Measurements from ENCODE around the gene IPO5. TPM values are rescaled to one million over a fixed set of nuclear protein-coding genes. Genes with fewer than 3 reads are reported as not detected.
"Not testable (repeated sequence)": the region's sequence is repeated elsewhere in the genome, so short reads cannot be mapped to it uniquely, and the experiment has no call there.

The IPO5 gene
- polyA plus RNA-seq, 4 donors: 8.7 to 104 (median 30.7) TPM

DNA sequence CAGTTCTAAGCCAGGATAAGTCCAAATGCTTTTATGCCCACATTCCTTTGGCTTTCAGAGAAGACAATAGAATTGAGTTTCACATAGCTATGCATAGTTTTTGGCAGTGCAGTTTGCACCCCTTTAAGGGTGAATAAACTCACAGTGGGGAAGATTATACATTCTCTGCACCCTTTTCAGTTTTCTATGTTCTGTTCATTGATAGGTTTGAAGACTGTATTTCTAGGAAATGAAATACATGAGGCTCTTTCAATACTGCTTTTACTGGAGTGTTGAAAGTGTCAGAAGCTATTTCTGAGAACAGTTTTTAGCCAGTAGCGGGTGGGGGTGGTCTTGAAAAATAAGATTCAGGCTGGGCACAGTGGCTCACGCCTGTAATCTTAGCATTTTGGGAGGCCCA lies 46.2 kb downstream of the IPO5 start:
- Histone ChIP-seq H3K4me3 (ENCODE audit: low read depth in 1 of 3, low read length in 3 of 3) (no peak overlapping the region), H3K4me1 (ENCODE audit: control insufficient read depth in 3 of 3, insufficient read depth in 2 of 3, low read depth in 1 of 3, low read length in 2 of 3) (no peaks in the 10 kb centered on the region), H3K27me3 (ENCODE audit: control insufficient read depth in 3 of 3, insufficient read depth in 3 of 3, low read length in 3 of 3) (no peaks in the 10 kb centered on the region), H3K36me3 (ENCODE audit: control insufficient read depth in 3 of 3, insufficient read depth in 2 of 3, low read depth in 1 of 3, low read length in 3 of 3) (peaks cover 13 to 49% (median 15%) of the 10 kb centered on the region in 3 donors), H3K27ac (ENCODE audit: low read depth in 1 of 3, low read length in 2 of 3) (no peak overlapping the region), H3K9me3 (ENCODE audit: control insufficient read depth in 2 of 2, insufficient read depth in 1 of 2, low read depth in 1 of 2, low read length in 1 of 2) (no peaks in the 10 kb centered on the region)
- no peak for DNase-seq
- no peak for FAIRE-seq
- WGBS, 3 donors: 88 to 94% (median 93%) methylated on average over 2 of the region's 2 CpGs

DNA sequence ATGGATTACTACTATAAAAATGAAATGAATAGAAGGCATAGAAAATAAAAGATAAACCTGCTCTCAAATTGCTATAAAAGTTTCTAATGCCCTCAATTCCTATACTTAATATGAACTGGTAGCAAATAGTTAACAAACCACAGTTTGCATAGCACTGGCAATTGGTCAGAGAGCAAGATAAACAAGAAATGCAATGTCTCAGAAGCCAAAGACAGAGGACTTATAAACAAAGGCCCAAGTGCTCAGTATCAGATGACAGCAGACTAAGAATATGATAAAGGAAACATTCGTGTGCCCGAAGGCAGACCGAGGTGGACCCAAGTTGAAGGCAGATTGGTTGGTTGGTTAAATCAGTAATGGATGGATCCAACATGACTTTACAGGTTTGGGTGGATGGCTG lies 50.6 kb downstream of the IPO5 start:
- Histone ChIP-seq H3K27ac (ENCODE audit: low read depth in 1 of 3, low read length in 2 of 3) (no peak overlapping the region), H3K9me3 (ENCODE audit: control insufficient read depth in 2 of 2, insufficient read depth in 1 of 2, low read depth in 1 of 2, low read length in 1 of 2) (no peaks in the 10 kb centered on the region), H3K27me3 (ENCODE audit: control insufficient read depth in 3 of 3, insufficient read depth in 3 of 3, low read length in 3 of 3) (no peaks in the 10 kb centered on the region), H3K4me3 (ENCODE audit: low read depth in 1 of 3, low read length in 3 of 3) (no peak overlapping the region), H3K4me1 (ENCODE audit: control insufficient read depth in 3 of 3, insufficient read depth in 2 of 3, low read depth in 1 of 3, low read length in 2 of 3) (no peaks in the 10 kb centered on the region), H3K36me3 (ENCODE audit: control insufficient read depth in 3 of 3, insufficient read depth in 2 of 3, low read depth in 1 of 3, low read length in 3 of 3) (peaks cover 21 to 50% (median 23%) of the 10 kb centered on the region in 3 donors)
- no peak for FAIRE-seq
- no peak for DNase-seq
- WGBS, 3 donors: 65 to 81% (median 75%) methylated on average over 3 of the region's 3 CpGs

DNA sequence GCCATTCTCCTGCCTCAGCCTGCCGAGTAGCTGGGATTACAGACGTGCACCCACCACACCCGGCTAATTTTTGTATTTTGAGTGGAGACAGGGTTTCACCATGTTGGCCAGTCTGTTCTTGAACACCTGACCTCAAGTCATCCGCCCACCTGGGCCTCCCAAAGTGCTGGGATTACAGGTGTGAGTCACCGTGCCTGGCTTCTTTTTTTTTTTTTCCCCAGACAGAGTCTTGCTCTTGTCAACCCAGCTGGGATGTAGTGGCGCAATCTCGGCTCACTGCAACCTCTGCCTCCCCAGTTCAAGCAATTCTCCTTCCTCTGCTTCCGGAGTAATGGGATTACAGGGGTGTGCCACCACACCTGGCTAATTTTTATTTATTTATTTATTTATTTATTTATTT lies 51.5 kb downstream of the IPO5 start:
- H3K4me1 ChIP-seq (ENCODE audit: control insufficient read depth in 3 of 3, insufficient read depth in 2 of 3, low read depth in 1 of 3, low read length in 2 of 3); FAIRE-seq; H3K9me3 ChIP-seq (ENCODE audit: control insufficient read depth in 2 of 2, insufficient read depth in 1 of 2, low read depth in 1 of 2, low read length in 1 of 2); DNase-seq; H3K27ac ChIP-seq (ENCODE audit: low read depth in 1 of 3, low read length in 2 of 3); H3K4me3 ChIP-seq (ENCODE audit: low read depth in 1 of 3, low read length in 3 of 3); H3K27me3 ChIP-seq (ENCODE audit: control insufficient read depth in 3 of 3, insufficient read depth in 3 of 3, low read length in 3 of 3): not testable (repeated sequence)
- 90 to 92% (median 90%) methylated on average over 8 of the region's 8 CpGs for WGBS, 3 donors
- peaks cover 20 to 47% (median 21%) of the 10 kb centered on the region in 3 donors for H3K36me3 ChIP-seq (ENCODE audit: control insufficient read depth in 3 of 3, insufficient read depth in 2 of 3, low read depth in 1 of 3, low read length in 3 of 3)

DNA sequence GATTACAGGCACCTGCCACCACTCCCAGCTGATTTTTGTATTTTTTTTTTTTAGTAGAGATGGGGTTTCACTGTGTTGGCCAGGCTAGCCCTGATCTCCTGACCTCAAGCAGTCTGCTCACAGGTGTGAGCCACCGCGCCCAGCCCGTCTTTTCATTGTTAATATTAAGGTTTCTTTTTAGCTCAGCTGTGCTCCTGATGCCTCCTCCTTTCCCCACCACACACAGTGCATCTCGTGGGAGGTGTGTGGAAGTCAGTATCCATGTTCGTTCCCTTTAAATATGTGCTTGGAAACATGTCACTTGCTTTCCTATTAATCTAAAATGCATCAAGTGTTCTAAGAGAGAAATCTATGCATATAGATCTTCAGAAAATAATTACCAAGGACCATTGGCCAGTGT lies 53.5 kb downstream of the IPO5 start:
- Histone ChIP-seq H3K4me3 (ENCODE audit: low read depth in 1 of 3, low read length in 3 of 3) (no peak overlapping the region), H3K36me3 (ENCODE audit: control insufficient read depth in 3 of 3, insufficient read depth in 2 of 3, low read depth in 1 of 3, low read length in 3 of 3) (peaks cover 19 to 43% (median 20%) of the 10 kb centered on the region in 3 donors), H3K4me1 (ENCODE audit: control insufficient read depth in 3 of 3, insufficient read depth in 2 of 3, low read depth in 1 of 3, low read length in 2 of 3) (no peaks in the 10 kb centered on the region), H3K9me3 (ENCODE audit: control insufficient read depth in 2 of 2, insufficient read depth in 1 of 2, low read depth in 1 of 2, low read length in 1 of 2) (no peaks in the 10 kb centered on the region), H3K27ac (ENCODE audit: low read depth in 1 of 3, low read length in 2 of 3) (no peak overlapping the region), H3K27me3 (ENCODE audit: control insufficient read depth in 3 of 3, insufficient read depth in 3 of 3, low read length in 3 of 3) (no peaks in the 10 kb centered on the region)
- WGBS, 3 donors: 92 to 93% (median 93%) methylated on average over 5 of the region's 5 CpGs
- DNase-seq (no peak), FAIRE-seq (no peak)

DNA sequence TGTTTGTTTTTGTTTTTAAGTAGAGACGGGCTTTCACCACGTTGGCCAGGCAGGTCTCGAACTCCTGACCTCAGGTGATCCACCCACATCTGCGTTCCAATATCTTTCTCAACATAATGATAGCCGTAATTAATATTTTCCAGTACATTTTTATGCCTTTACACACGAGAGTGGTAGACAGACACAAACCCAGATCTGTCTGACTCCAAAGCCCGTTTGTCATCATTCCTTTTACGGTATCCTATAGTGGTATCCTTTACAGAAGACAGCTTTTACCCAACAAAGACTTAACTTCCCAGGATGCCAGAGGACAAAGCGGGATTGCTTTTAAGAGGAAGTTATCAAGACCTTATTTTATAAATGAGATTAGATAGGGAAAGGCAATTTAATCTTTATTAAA lies 59.8 kb downstream of the IPO5 start:
- H3K36me3 ChIP-seq (ENCODE audit: control insufficient read depth in 3 of 3, insufficient read depth in 2 of 3, low read depth in 1 of 3, low read length in 3 of 3): peaks cover 6 to 34% (median 9%) of the 10 kb centered on the region in 3 donors
- H3K27me3 ChIP-seq (ENCODE audit: control insufficient read depth in 3 of 3, insufficient read depth in 3 of 3, low read length in 3 of 3): no peaks in the 10 kb centered on the region
- no peak overlapping the region for H3K4me3 ChIP-seq (ENCODE audit: low read depth in 1 of 3, low read length in 3 of 3)
- WGBS, 3 donors: 88 to 91% (median 90%) methylated on average over 9 of the region's 9 CpGs
- no peak overlapping the region for H3K27ac ChIP-seq (ENCODE audit: low read depth in 1 of 3, low read length in 2 of 3)
- H3K4me1 ChIP-seq (ENCODE audit: control insufficient read depth in 3 of 3, insufficient read depth in 2 of 3, low read depth in 1 of 3, low read length in 2 of 3): no peaks in the 10 kb centered on the region
- H3K9me3 ChIP-seq (ENCODE audit: control insufficient read depth in 2 of 2, insufficient read depth in 1 of 2, low read depth in 1 of 2, low read length in 1 of 2): no peaks in the 10 kb centered on the region
- no peak for FAIRE-seq
- no peak for DNase-seq

DNA sequence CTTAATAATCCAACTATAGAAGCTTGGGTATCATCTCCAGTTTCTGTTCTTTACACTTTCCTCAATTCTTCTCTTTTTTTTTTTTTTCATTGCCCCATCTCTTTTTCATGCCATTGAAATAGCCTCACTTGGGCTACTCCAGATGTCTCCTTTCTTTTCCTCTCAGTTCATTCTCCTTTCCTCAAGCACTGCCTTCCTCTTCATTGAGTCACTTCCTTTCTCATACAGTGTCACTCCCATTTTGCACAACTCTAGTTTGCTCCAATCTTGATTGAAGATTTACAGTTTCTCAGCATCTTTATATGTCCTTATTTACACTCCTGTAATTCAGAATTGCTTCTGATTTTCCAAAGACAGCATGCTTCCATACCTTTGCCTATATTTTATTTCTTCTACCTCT lies 61.3 kb downstream of the IPO5 start:
- H3K36me3 ChIP-seq (ENCODE audit: control insufficient read depth in 3 of 3, insufficient read depth in 2 of 3, low read depth in 1 of 3, low read length in 3 of 3): peaks cover 6 to 38% (median 12%) of the 10 kb centered on the region in 3 donors
- FAIRE-seq (no peak), DNase-seq (no peak)
- H3K27ac ChIP-seq (ENCODE audit: low read depth in 1 of 3, low read length in 2 of 3): no peak overlapping the region
- no peak overlapping the region for H3K4me3 ChIP-seq (ENCODE audit: low read depth in 1 of 3, low read length in 3 of 3)
- no peaks in the 10 kb centered on the region for H3K9me3 ChIP-seq (ENCODE audit: control insufficient read depth in 2 of 2, insufficient read depth in 1 of 2, low read depth in 1 of 2, low read length in 1 of 2)
- no peaks in the 10 kb centered on the region for H3K27me3 ChIP-seq (ENCODE audit: control insufficient read depth in 3 of 3, insufficient read depth in 3 of 3, low read length in 3 of 3)
- H3K4me1 ChIP-seq (ENCODE audit: control insufficient read depth in 3 of 3, insufficient read depth in 2 of 3, low read depth in 1 of 3, low read length in 2 of 3): no peaks in the 10 kb centered on the region

DNA sequence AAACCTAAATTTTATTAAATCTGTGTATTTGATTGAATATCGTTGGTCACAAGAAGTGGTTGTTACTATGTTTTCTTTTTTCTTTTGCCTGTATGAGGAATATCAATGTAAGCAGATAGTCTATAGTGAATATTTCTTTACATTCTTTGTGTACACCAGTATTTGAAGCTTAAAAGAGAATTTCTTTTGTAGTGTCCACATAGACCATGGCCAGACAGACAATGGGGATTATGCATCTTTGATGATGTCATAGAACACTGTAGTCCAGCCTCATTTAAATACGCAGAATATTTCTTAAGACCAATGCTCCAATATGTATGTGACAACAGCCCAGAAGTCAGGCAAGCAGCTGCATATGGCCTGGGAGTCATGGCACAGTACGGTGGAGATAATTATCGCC lies 64.8 kb downstream of the IPO5 start:
- H3K27ac ChIP-seq (ENCODE audit: low read depth in 1 of 3, low read length in 2 of 3): no peak overlapping the region
- no peak for DNase-seq
- H3K4me3 ChIP-seq (ENCODE audit: low read depth in 1 of 3, low read length in 3 of 3): no peak overlapping the region
- H3K9me3 ChIP-seq (ENCODE audit: control insufficient read depth in 2 of 2, insufficient read depth in 1 of 2, low read depth in 1 of 2, low read length in 1 of 2): no peaks in the 10 kb centered on the region
- FAIRE-seq: no peak
- no peaks in the 10 kb centered on the region for H3K27me3 ChIP-seq (ENCODE audit: control insufficient read depth in 3 of 3, insufficient read depth in 3 of 3, low read length in 3 of 3)
- WGBS, 3 donors: 93 to 96% (median 95%) methylated on average over 4 of the region's 4 CpGs
- peaks cover 12 to 27% (median 13%) of the 10 kb centered on the region in 3 donors for H3K36me3 ChIP-seq (ENCODE audit: control insufficient read depth in 3 of 3, insufficient read depth in 2 of 3, low read depth in 1 of 3, low read length in 3 of 3)
- H3K4me1 ChIP-seq (ENCODE audit: control insufficient read depth in 3 of 3, insufficient read depth in 2 of 3, low read depth in 1 of 3, low read length in 2 of 3): no peaks in the 10 kb centered on the region

DNA sequence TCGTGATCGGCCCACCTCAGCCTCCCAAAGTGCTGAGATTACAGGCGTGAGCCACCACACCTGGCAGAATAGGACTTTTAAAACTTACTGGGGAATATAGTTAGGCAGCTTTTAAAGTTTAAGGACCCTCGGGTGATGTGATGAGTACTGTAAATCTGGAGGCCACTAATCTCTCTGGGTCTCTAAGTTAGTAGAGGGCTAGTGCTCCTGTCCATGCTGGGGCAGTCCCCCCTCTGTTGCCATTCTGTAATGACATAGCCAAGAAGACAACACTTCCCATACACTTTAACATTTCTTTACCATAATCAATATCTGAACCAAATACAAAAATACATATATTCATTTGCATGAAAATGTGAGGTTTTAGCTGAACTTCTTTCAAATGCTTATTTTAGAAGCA lies 65.7 kb downstream of the IPO5 start:
- H3K36me3 ChIP-seq (ENCODE audit: control insufficient read depth in 3 of 3, insufficient read depth in 2 of 3, low read depth in 1 of 3, low read length in 3 of 3): peaks cover 10 to 25% (median 11%) of the 10 kb centered on the region in 3 donors
- 95 to 98% (median 97%) methylated on average over 4 of the region's 4 CpGs for WGBS, 3 donors
- FAIRE-seq: no peak

DNA sequence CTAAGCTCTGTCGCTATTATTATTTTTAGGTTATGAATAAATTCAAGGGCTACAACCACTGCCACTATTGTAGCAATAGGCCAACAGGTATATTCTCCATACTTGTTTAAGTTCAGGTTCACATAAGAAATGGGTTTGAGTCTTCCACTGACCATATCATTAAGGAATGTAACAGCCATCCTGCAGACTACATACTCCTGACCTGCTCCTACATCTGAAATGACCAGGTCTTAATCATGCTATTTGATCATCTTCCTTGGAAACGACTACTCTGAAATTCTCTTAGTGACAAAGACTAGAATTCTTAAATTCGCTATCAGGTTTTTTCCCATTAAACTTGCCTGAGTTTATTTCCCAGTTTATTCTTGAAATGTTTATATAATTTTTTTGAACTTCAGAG lies 66.8 kb downstream of the IPO5 start:
- no peaks in the 10 kb centered on the region for H3K4me1 ChIP-seq (ENCODE audit: control insufficient read depth in 3 of 3, insufficient read depth in 2 of 3, low read depth in 1 of 3, low read length in 2 of 3)
- DNase-seq: no peak
- H3K4me3 ChIP-seq (ENCODE audit: low read depth in 1 of 3, low read length in 3 of 3): no peak overlapping the region
- H3K36me3 ChIP-seq (ENCODE audit: control insufficient read depth in 3 of 3, insufficient read depth in 2 of 3, low read depth in 1 of 3, low read length in 3 of 3): peaks cover 8 to 24% (median 11%) of the 10 kb centered on the region in 3 donors
- no peaks in the 10 kb centered on the region for H3K9me3 ChIP-seq (ENCODE audit: control insufficient read depth in 2 of 2, insufficient read depth in 1 of 2, low read depth in 1 of 2, low read length in 1 of 2)
- 93 to 95% (median 93%) methylated on average over 3 of the region's 3 CpGs for WGBS, 3 donors
- H3K27me3 ChIP-seq (ENCODE audit: control insufficient read depth in 3 of 3, insufficient read depth in 3 of 3, low read length in 3 of 3): no peaks in the 10 kb centered on the region
- FAIRE-seq: no peak
- H3K27ac ChIP-seq (ENCODE audit: low read depth in 1 of 3, low read length in 2 of 3): no peak overlapping the region

More for the DNA sequence above, 65.7 kb downstream of the IPO5 start:
- DNase-seq: no peak
- no peaks in the 10 kb centered on the region for H3K4me1 ChIP-seq (ENCODE audit: control insufficient read depth in 3 of 3, insufficient read depth in 2 of 3, low read depth in 1 of 3, low read length in 2 of 3)
- H3K4me3 ChIP-seq (ENCODE audit: low read depth in 1 of 3, low read length in 3 of 3): no peak overlapping the region
- H3K9me3 ChIP-seq (ENCODE audit: control insufficient read depth in 2 of 2, insufficient read depth in 1 of 2, low read depth in 1 of 2, low read length in 1 of 2): no peaks in the 10 kb centered on the region
- no peak overlapping the region for H3K27ac ChIP-seq (ENCODE audit: low read depth in 1 of 3, low read length in 2 of 3)
- H3K27me3 ChIP-seq (ENCODE audit: control insufficient read depth in 3 of 3, insufficient read depth in 3 of 3, low read length in 3 of 3): no peaks in the 10 kb centered on the region

Measured in small intestine (tissue), 7 donors.